MM.1S (cell line): Measurements from ENCODE around the gene NDEL1.

ENCODE experiments used
- DNase-seq: peaks from one replicate; pipeline ENCODE4 v3.0.0-alpha.2; 2015
- H2AFZ ChIP-seq: fragments of 300-600 bp; sonication (generic); 2 replicates; pipeline ENCODE4 v1.6.0; 2016; ENCODE audit warnings: antibody characterized with exemption, low read length
- H3F3A ChIP-seq: fragments of 300-600 bp; sonication (generic); 2 replicates; pipeline ENCODE4 v1.6.1; 2016; ENCODE audit warnings: mild to moderate bottlenecking, antibody characterized with exemption, low read length, moderate library complexity, mixed read lengths; ENCODE audit not compliant: insufficient read depth
- H3K27ac ChIP-seq: fragments of 300-600 bp; sonication (generic); 2 replicates; pipeline ENCODE4 v1.5.1; 2016; ENCODE audit warnings: mild to moderate bottlenecking, low read length
- H3K27me3 ChIP-seq: fragments of 300-600 bp; sonication (generic); replicated peaks from 2 replicates; pipeline ENCODE4 v1.6.0; 2016; ENCODE audit warnings: low read length; ENCODE audit not compliant: insufficient read depth
- H3K36me3 ChIP-seq: fragments of 300-600 bp; sonication (generic); replicated peaks from 2 replicates; pipeline ENCODE4 v1.6.1; 2016; ENCODE audit warnings: mild to moderate bottlenecking, low read length, mixed read lengths; ENCODE audit not compliant: insufficient read depth
- H3K4me1 ChIP-seq: fragments of 300-600 bp; sonication (generic); 2 replicates; pipeline ENCODE4 v1.6.1; 2016; ENCODE audit warnings: low read length, mixed read lengths
- H3K4me2 ChIP-seq: fragments of 300-600 bp; sonication (generic); 2 replicates; pipeline ENCODE4 v1.6.0; 2016; ENCODE audit warnings: low read depth, low read length
- H3K4me3 ChIP-seq: fragments of 300-600 bp; sonication (generic); 2 replicates; pipeline ENCODE4 v1.5.1; 2016; ENCODE audit warnings: low read length, mixed read lengths
- H3K79me2 ChIP-seq: fragments of 300-600 bp; sonication (generic); 2 replicates; pipeline ENCODE4 v1.6.1; 2016; ENCODE audit warnings: mixed run types, low read length, mixed read lengths
- H3K9ac ChIP-seq: fragments of 300-600 bp; sonication (generic); 2 replicates; pipeline ENCODE4 v1.6.1; 2016; ENCODE audit warnings: low read length, mixed read lengths
- H3K9me2 ChIP-seq: fragments of 300-600 bp; sonication (generic); replicated peaks from 2 replicates; pipeline ENCODE4 v1.6.1; 2016; ENCODE audit warnings: mild to moderate bottlenecking, low read length, mixed read lengths; ENCODE audit not compliant: insufficient read depth
- H3K9me3 ChIP-seq: fragments of 300-600 bp; sonication (generic); replicated peaks from 2 replicates; pipeline ENCODE4 v1.6.1; 2016; ENCODE audit warnings: mild to moderate bottlenecking, low read length, mixed read lengths; ENCODE audit not compliant: insufficient read depth
- H4K20me1 ChIP-seq: fragments of 300-600 bp; sonication (generic); 2 replicates; pipeline ENCODE4 v1.6.1; 2016; ENCODE audit warnings: mild to moderate bottlenecking, low read length, moderate library complexity, mixed read lengths; ENCODE audit not compliant: insufficient read depth
- EZH2 ChIP-seq: fragments of 300-600 bp; sonication (generic); optimal IDR thresholded peaks from 2 replicates; pipeline ENCODE3; 2017; ENCODE audit warnings: low read depth, mild to moderate bottlenecking, antibody characterized with exemption, low read length, mixed read lengths
- EZH2phosphoT487 ChIP-seq: fragments of 300-600 bp; sonication (generic); IDR thresholded peaks from 2 replicates; pipeline ENCODE4 v1.6.1; 2018; ENCODE audit warnings: antibody characterized with exemption, low read length
- TF ChIP-seq, protein P1 (sequence below): fragments of 300-600 bp; sonication (generic); IDR thresholded peaks from 2 replicates; pipeline ENCODE4 v1.5.1; 2016; ENCODE audit warnings: antibody characterized with exemption, low read length, mixed read lengths

Gene NDEL1

DNA sequence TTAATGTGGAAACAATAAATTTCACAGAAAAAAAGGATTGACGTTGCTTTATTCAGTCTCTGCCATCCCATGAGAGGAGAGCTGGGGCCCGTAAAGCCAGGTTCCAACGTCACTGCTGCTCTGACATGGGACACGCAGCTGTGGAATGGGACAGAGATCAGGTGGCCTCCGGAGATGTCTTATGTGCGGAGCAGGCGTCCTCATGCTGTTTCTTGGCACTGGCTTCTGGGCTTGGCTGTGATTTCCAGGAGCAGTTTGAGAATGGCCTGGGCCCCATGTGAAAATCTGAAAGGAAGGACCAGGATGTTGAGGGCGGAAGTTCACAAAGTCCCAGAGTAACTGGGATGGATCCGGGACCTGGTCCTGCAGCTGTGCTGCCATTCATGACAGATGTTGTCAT, 32.4 kb downstream of the NDEL1 start:
- Histone ChIP-seq H3K9me3 (no peaks in the 10 kb centered on the region), H3K36me3 (no peaks in the 10 kb centered on the region; the same call in none of the 2 replicates), H3K27ac (no peak overlapping the region), H3K4me3 (no peak overlapping the region), H3K27me3 (no peaks in the 10 kb centered on the region), H3K9ac (no peak overlapping the region), H2AFZ (no peak overlapping the region), H3K9me2 (no peaks in the 10 kb centered on the region), H3F3A (no peaks in the 10 kb centered on the region), H3K79me2 (peaks cover 34% of the 10 kb centered on the region), H4K20me1 (no peaks in the 10 kb centered on the region), H3K4me2 (no peak overlapping the region), H3K4me1 (no peaks in the 10 kb centered on the region)
- no peak for TF ChIP-seq EZH2phosphoT487
- TF ChIP-seq, protein P1, sequence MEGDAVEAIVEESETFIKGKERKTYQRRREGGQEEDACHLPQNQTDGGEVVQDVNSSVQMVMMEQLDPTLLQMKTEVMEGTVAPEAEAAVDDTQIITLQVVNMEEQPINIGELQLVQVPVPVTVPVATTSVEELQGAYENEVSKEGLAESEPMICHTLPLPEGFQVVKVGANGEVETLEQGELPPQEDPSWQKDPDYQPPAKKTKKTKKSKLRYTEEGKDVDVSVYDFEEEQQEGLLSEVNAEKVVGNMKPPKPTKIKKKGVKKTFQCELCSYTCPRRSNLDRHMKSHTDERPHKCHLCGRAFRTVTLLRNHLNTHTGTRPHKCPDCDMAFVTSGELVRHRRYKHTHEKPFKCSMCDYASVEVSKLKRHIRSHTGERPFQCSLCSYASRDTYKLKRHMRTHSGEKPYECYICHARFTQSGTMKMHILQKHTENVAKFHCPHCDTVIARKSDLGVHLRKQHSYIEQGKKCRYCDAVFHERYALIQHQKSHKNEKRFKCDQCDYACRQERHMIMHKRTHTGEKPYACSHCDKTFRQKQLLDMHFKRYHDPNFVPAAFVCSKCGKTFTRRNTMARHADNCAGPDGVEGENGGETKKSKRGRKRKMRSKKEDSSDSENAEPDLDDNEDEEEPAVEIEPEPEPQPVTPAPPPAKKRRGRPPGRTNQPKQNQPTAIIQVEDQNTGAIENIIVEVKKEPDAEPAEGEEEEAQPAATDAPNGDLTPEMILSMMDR = no peak
- no peak for TF ChIP-seq EZH2
- no peak for DNase-seq

DNA sequence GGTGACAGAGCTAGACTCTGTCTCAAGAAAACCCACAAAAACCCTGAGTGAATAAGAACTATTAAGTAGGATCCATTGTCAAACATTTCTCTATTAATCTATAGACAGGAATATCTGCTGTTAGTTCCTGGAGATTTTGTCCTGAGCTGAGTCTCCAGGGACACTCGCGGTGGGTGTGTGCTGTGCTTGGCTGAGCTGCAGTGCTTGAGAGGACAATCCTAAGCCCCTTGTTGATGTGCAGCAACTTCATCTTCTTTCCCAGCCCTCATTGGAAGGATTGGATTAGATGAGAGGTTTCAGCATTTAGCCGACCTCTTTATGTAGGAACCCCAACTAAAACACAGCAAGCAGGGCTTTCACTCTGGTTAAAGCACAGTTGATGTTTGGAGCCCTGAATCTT, 33.3 kb downstream of the NDEL1 start:
- no peaks in the 10 kb centered on the region for H3K27me3 ChIP-seq
- no peak overlapping the region for H3K4me2 ChIP-seq
- H3K36me3 ChIP-seq = no peaks in the 10 kb centered on the region; the same call in none of the 2 replicates

DNA sequence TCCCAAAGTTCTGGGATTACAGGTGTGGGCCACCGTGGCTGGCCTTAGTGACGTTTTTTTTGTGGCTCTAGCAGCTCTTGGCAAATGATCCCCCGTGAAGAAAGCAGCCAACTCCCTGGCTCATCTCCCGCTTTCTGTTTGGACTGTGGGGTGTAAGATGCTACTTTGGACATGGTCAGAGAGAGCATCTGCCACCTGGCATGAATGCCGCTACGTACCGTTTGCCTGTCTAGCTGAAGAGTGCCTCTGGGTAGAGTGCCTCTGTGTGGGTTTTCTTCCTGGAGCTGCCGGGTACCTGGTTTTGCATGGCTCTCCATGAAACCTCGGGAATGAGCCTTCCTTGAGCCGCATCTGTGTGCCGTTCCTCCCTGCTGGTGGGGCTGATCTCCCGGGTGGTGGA, 34.3 kb downstream of the NDEL1 start:
- Histone ChIP-seq H3K9me2 (no peaks in the 10 kb centered on the region), H3K36me3 (peaks cover 4% of the 10 kb centered on the region), H3K9me3 (no peaks in the 10 kb centered on the region), H3K9ac (no peak overlapping the region), H3K79me2 (peaks cover 16% of the 10 kb centered on the region), H3K4me3 (no peak overlapping the region), H3K27me3 (no peaks in the 10 kb centered on the region), H3K4me2 (no peak overlapping the region), H3F3A (no peaks in the 10 kb centered on the region), H3K4me1 (no peaks in the 10 kb centered on the region), H3K27ac (no peak overlapping the region), H4K20me1 (no peaks in the 10 kb centered on the region), H2AFZ (no peak overlapping the region)
- TF ChIP-seq, protein P1 = no peak
- TF ChIP-seq EZH2phosphoT487 = no peak
- TF ChIP-seq EZH2 = no peak
- no peak for DNase-seq

More for the DNA sequence above, 33.3 kb downstream of the NDEL1 start:
- no peak for DNase-seq
- Histone ChIP-seq H3K9me2 (no peaks in the 10 kb centered on the region), H3K9ac (no peak overlapping the region), H2AFZ (no peak overlapping the region), H3K4me1 (no peaks in the 10 kb centered on the region), H3F3A (no peaks in the 10 kb centered on the region), H3K79me2 (peaks cover 26% of the 10 kb centered on the region), H3K4me3 (no peak overlapping the region), H3K27ac (no peak overlapping the region), H4K20me1 (no peaks in the 10 kb centered on the region), H3K9me3 (no peaks in the 10 kb centered on the region)
- TF ChIP-seq EZH2phosphoT487 (no peak), EZH2 (no peak)
- TF ChIP-seq, protein P1 = no peak
